ENCODE data around the gene MAP1LC3A. TPM values are rescaled to one million over a fixed set of nuclear protein-coding genes. Genes with fewer than 3 reads are reported as not detected.

MAP1LC3A gene
- total and polyA plus RNA-seq, 2 donors (not counting 1 experiment from before 2014, with no cell fraction given) = 3.5 to 10.5 TPM

DNA sequence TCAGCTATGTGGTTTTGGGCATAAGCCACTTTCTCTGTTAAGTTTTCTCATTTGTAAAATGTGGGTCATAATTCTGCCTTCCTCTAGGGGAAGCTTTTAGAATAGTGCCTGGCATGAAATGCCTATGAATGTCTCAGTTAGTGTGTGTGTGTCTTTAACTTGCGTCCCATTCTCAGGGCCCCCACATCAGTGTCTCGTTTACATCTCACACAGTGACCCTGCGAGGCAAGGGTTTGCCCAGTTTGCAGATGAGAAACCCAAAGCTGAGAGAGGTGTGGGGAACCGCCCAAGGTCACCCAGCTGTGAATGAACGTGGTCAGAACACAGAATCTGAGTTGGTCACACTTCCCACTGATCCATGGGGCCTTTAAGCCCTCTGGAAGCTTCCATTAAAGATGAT, 28.2 kb upstream of the MAP1LC3A start:
- intact Hi-C loops (cut with micrococcal nuclease) = no loop called here
- Mint-ChIP-seq H3K27me3 (no peaks in the 10 kb centered on the region), H3K4me3 (no peak overlapping the region), H3K27ac (no peak overlapping the region), H3K4me1 (peaks cover 2% of the 10 kb centered on the region), H3K9me3 (ENCODE audit: insufficient read depth) (no peaks in the 10 kb centered on the region)
- WGBS (ENCODE audit: insufficient coverage) = 90% methylated on average over 2 of the region's 5 CpGs
- Histone ChIP-seq H3K27ac (ENCODE audit: low read length in 2 of 2) (no peak overlapping the region), H3K4me1 (ENCODE audit: control insufficient read depth in 2 of 2, insufficient read depth in 2 of 2, low read length in 2 of 2) (no peaks in the 10 kb centered on the region), H3K9ac (ENCODE audit: low read length) (no peak overlapping the region), H3K4me2 (replicated peaks; ENCODE audit: low read depth, low read length, poor library complexity, severe bottlenecking) (no peak overlapping the region), H3K36me3 (replicated peaks in 1 of 2; ENCODE audit: control extremely low read depth in 1 of 2, control insufficient read depth in 1 of 2, extremely low read depth in 1 of 2, insufficient read depth in 2 of 2, low read length in 1 of 2) (peaks cover 6 to 87% of the 10 kb centered on the region in 2 experiments), H3K27me3 (replicated peaks in 1 of 4; ENCODE audit: control extremely low read depth in 1 of 4, control insufficient read depth in 3 of 4, insufficient read depth in 4 of 4, low read length in 3 of 4) (no peaks in the 10 kb centered on the region), H3K79me2 (ENCODE audit: control insufficient read depth, insufficient read depth, low read length) (peaks cover 42% of the 10 kb centered on the region), H4K20me1 (ENCODE audit: control insufficient read depth, insufficient read depth, low read length, poor library complexity, severe bottlenecking) (peaks cover 58% of the 10 kb centered on the region), H3K4me3 (ENCODE audit: control extremely low read depth in 1 of 5, extremely low read depth in 1 of 5, insufficient read depth in 1 of 5, low read depth in 2 of 5, low read length in 4 of 5) (no peak overlapping the region), H2AFZ (ENCODE audit: insufficient read depth, low read depth, low read length, poor library complexity, severe bottlenecking) (no peak overlapping the region), H3K9me3 (ENCODE audit: control extremely low read depth in 1 of 3, control insufficient read depth in 2 of 3, insufficient read depth in 1 of 3, low read length in 2 of 3) (no peaks in the 10 kb centered on the region)
- TF ChIP-seq EZH2 (IDR thresholded peaks at IDR 0.05; ENCODE audit: borderline replicate concordance, insufficient read depth, low read depth, low read length, poor library complexity, severe bottlenecking) = no peak
- TF ChIP-seq, protein P1, sequence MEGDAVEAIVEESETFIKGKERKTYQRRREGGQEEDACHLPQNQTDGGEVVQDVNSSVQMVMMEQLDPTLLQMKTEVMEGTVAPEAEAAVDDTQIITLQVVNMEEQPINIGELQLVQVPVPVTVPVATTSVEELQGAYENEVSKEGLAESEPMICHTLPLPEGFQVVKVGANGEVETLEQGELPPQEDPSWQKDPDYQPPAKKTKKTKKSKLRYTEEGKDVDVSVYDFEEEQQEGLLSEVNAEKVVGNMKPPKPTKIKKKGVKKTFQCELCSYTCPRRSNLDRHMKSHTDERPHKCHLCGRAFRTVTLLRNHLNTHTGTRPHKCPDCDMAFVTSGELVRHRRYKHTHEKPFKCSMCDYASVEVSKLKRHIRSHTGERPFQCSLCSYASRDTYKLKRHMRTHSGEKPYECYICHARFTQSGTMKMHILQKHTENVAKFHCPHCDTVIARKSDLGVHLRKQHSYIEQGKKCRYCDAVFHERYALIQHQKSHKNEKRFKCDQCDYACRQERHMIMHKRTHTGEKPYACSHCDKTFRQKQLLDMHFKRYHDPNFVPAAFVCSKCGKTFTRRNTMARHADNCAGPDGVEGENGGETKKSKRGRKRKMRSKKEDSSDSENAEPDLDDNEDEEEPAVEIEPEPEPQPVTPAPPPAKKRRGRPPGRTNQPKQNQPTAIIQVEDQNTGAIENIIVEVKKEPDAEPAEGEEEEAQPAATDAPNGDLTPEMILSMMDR (IDR thresholded peaks at IDR 0.05) = no peak
- no peak for DNase-seq
- CTCF ChIA-PET = interaction anchor here (1.1 to 1.4 kb wide), 3 partner anchors 8 to 240 kb away, joined by 4 read pairs; no protein-coding TSS in a partner anchor
- no peak for ATAC-seq (ENCODE audit: low read depth)
- POLR2A ChIA-PET = interaction anchor here (0.6 kb wide), 1 partner anchor 218 kb away, joined by 8 read pairs; no protein-coding TSS in a partner anchor

GRCh38 chr20:34531608-34532265, 26.8 kb upstream of the MAP1LC3A start:
- Histone ChIP-seq H3K4me1 (ENCODE audit: control insufficient read depth in 2 of 2, insufficient read depth in 2 of 2, low read length in 2 of 2) (no peaks in the 10 kb centered on the region), H3K36me3 (replicated peaks in 1 of 2; ENCODE audit: control extremely low read depth in 1 of 2, control insufficient read depth in 1 of 2, extremely low read depth in 1 of 2, insufficient read depth in 2 of 2, low read length in 1 of 2) (peaks cover 6 to 85% of the 10 kb centered on the region in 2 experiments), H3K27ac (ENCODE audit: low read length in 2 of 2) (no peak overlapping the region), H4K20me1 (ENCODE audit: control insufficient read depth, insufficient read depth, low read length, poor library complexity, severe bottlenecking) (peaks cover 47% of the 10 kb centered on the region), H2AFZ (ENCODE audit: insufficient read depth, low read depth, low read length, poor library complexity, severe bottlenecking) (no peak overlapping the region), H3K9me3 (ENCODE audit: control extremely low read depth in 1 of 3, control insufficient read depth in 2 of 3, insufficient read depth in 1 of 3, low read length in 2 of 3) (no peaks in the 10 kb centered on the region), H3K4me3 (ENCODE audit: control extremely low read depth in 1 of 5, extremely low read depth in 1 of 5, insufficient read depth in 1 of 5, low read depth in 2 of 5, low read length in 4 of 5) (no peak overlapping the region), H3K4me2 (replicated peaks; ENCODE audit: low read depth, low read length, poor library complexity, severe bottlenecking) (no peak overlapping the region), H3K9ac (ENCODE audit: low read length) (no peak overlapping the region), H3K79me2 (ENCODE audit: control insufficient read depth, insufficient read depth, low read length) (peaks cover 29% of the 10 kb centered on the region), H3K27me3 (replicated peaks in 1 of 4; ENCODE audit: control extremely low read depth in 1 of 4, control insufficient read depth in 3 of 4, insufficient read depth in 4 of 4, low read length in 3 of 4) (no peaks in the 10 kb centered on the region)
- no peak for TF ChIP-seq EZH2 (IDR thresholded peaks at IDR 0.05; ENCODE audit: borderline replicate concordance, insufficient read depth, low read depth, low read length, poor library complexity, severe bottlenecking)
- TF ChIP-seq, protein P1 (IDR thresholded peaks at IDR 0.05) = no peak
- Mint-ChIP-seq H3K27me3 (no peaks in the 10 kb centered on the region), H3K9me3 (ENCODE audit: insufficient read depth) (no peaks in the 10 kb centered on the region), H3K4me3 (no peak overlapping the region), H3K27ac (no peak overlapping the region), H3K4me1 (peaks cover 2% of the 10 kb centered on the region)
- ChIA-PET POLR2A (no interaction called here), CTCF (interaction anchor here (0.5 to 1.4 kb wide), 4 partner anchors 219 to 1020 kb away, joined by 3 to 4 read pairs (median 4); no protein-coding TSS in a partner anchor)
- DNase-seq (no peak), ATAC-seq (ENCODE audit: low read depth) (no peak)
- intact Hi-C loops (cut with micrococcal nuclease) = no loop called here
- WGBS (ENCODE audit: insufficient coverage) = 94% methylated on average over 6 of the region's 8 CpGs

Data from B cell (primary cell).